Umbilical cord (tissue), 2 donors: ENCODE results near the gene DHRS1. TPM values are rescaled to one million over a fixed set of nuclear protein-coding genes. Genes with fewer than 3 reads are reported as not detected.

ENCODE experiments used
- DNase-seq: peaks from one replicate; pipeline ENCODE4 v3.0.0-alpha.2; 2015; ENCODE audit warnings: low spot score
- total RNA-seq: library from RNA; depleted of rRNA; stranded (reverse); fragments of >200 nt; gene quantifications from one replicate; pipeline ENCODE4 v1.2.3, GENCODE V29; 2014; ENCODE audit warnings: low replicate concordance; ENCODE audit not compliant: insufficient read depth

Gene DHRS1
- total RNA-seq, 1 donor from 2014 or later = 45.3 TPM

DNA sequence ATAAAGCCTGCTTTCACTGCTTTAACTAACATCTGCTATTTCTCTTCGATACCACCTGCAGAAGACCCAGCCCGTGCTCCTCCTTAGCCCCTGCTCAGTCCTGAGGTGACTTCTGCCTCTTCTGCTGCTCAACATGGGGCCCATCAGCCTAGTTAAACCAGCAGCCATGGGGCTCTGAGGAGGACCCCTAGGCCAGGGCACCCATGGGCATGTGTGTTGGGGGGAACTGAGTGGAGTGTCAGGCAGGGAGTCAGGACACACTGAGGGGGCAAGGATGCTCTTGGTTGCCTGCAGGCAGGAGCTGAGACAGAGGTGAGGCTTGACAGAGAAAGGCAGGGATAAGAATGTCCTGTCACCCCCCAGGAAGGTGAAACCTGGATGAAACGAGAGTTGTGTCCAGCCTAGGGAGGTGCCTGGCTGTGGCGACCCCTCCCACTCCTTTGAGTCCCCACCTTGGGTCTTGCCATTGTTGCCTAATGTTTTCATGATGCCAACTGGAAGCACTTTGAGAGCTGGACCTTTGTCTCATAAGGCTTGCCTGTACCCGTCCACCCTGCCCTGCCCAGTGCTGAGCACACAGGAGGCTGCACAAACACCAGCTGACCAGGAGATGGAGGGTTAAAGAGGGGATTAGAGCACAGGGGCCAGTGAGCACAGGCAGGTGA is 15.7 kb downstream of the DHRS1 start:
- DNase-seq = no peak

DNA sequence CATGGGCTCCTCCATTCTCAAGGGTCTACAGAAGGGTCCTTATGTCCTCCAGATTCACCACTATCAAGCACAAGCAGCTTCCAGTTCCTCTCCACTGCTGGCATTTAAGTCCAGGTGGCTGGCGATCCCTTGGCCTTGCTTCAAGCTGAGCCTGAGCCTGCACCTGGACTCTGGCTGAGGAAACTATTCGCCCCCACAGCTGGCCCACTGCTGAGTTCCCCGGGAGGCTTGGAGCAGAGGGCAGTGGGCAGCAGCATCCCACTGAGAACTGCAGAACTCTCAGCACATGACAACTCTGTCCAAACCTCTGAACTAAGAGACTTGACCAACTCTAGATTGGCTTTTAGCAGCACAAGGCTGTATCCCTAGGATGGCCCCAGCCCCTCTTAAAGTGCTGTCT is 16.8 kb downstream of the DHRS1 start:
- DNase-seq = no peak

- DNase-seq = no peak
These were observed 17.9 kb downstream of the DHRS1 start for GRCh38 chr14:24281636-24282035.

- DNase-seq = peak; percentile 40
These were observed 18.7 kb downstream of the DHRS1 start for GRCh38 chr14:24280797-24281460.

DNA sequence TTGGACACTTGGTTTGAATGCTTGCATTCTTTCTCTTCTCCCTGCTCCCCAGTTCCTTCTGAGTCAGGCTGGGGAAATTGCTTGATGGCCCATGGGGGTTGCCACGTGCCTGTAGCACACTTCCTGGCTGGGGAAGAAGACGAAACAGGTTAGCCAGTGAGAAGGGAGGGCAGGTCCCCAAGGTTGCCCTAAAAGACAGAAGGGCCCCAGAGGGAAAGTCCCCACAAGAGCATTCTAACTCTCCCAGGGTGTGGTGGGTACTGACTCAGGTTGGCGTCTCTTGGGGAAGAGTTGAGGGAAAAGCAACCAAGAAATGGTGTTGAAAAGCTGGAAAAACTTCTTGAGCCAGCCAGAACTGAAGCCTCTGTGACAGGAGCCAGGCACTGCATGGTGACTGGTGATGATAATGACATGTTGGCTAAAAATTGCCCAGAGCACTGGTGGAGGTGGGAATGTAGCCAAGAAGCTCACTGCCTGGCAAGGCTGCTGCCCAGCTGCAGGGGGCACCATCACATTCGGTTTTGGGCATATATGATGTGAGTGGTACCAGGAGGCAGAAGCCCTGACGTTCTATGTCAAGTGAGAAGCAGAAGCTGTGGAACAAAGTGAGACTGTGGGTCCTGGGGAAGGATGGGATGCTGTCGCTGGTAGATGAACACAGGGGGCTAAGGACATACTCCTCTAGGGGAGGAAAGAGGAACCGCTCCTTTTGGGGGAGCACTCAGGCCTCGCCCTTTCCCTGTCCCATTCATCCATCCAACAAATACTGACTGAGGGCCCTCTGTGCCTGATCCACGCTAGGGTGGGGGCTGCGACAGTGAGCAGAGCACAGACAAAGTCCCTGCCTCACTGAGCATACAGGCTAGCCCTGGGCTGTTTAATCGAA is 20.0 kb downstream of the DHRS1 start:
- DNase-seq = no peak

DNA sequence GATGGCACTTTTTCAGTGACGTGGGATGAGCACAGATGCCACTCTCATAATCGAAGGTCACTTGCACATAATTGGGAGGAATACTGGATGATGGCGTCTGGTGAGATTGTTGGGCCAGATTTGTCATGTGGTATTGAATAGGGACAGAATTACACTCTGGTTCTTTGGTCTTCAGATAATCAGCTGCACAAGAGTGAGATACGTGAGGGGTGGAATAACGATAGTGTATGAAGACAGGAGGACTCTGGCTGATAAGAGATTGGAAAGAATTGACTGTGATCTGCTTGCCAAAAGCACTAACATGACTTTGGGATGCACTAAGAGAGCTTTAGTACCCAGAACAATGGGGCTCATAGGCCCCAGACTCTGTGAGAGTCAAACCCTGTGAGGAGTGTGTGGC is 21.2 kb downstream of the DHRS1 start:
- DNase-seq = no peak

DNA sequence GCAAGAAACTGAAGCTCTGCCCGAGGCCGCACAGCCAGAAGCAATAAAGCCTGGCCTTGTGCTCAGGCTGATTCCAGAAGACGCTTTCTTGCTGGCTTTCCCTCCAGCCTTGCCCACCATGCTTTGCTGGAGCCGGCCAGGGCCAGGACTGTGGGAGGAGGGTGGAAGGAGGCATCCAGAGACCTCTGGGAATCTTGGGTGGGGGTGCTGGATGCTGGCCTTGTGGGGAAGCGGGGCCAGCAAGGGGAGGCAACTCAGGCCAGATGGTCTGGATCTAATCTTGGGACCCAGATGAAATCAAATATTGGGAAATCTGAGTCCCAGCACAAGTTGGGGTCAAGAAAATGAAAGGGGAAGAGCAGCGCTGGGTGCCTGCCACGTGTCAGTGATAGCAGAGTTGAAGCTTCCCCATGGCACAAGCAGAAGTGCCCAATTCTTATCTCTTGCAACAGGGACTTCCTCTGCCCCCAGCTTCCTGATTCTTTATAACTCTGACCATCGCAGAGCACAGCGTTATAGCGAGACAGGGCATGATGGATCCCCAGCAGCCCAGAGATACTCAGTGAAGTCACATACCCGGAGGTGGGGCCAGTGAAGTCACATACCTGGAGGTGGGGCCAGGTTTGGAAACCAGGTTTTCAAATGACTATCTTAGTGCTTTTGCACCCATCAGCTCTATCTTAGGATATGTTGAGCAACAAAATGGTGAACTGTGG is 21.8 kb downstream of the DHRS1 start:
- DNase-seq = no peak

- no peak for DNase-seq
These were observed 22.5 kb downstream of the DHRS1 start for GRCh38 chr14:24277071-24277470.

GRCh38 chr14:24274101-24274543 is 25.5 kb downstream of the DHRS1 start:
- no peak for DNase-seq

- no peak for DNase-seq
These were observed 26.1 kb downstream of the DHRS1 start for GRCh38 chr14:24273422-24273998.

GRCh38 chr14:24272467-24272866 is 27.1 kb downstream of the DHRS1 start:
- DNase-seq = peak; percentile 52

GRCh38 chr14:24271834-24272263 is 27.7 kb downstream of the DHRS1 start:
- no peak for DNase-seq

- DNase-seq = peak; percentile 91
These were observed 28.3 kb downstream of the DHRS1 start, which contains the start of gene RABGGTA for GRCh38 chr14:24271134-24271833. TSS of gene RABGGTA (minus strand) at chr14:24271597. CDS start at chr14:24271115, 482 bp downstream.

DNA sequence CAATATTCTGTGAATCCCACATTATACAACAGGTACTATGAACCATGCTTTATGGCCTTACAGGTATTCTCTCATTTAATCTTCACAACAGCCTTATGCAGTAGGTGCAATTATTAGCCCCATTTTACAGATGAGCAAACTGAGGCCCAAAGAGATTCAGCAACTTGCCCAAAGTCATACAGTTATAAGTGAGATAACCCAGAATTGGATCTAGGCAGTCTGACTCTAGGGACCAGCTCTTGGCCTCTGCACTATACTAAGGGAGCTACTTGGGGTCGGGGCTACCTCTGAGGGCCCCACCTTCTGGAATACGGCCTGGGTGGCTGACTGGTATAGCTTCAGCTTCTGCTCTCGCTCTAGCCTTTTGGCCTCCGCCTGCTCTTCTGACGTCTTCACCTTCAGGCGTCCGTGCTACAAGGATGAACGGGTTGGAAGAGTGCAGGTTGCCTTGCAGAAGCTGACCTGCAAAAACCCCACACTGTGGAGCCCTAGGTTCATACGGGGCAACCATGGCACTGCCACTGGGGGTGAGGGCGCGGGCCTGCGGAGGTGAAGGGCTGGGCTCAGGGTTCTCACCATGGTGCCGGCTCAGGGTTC is 28.9 kb downstream of the DHRS1 start:
- no peak for DNase-seq

DNA sequence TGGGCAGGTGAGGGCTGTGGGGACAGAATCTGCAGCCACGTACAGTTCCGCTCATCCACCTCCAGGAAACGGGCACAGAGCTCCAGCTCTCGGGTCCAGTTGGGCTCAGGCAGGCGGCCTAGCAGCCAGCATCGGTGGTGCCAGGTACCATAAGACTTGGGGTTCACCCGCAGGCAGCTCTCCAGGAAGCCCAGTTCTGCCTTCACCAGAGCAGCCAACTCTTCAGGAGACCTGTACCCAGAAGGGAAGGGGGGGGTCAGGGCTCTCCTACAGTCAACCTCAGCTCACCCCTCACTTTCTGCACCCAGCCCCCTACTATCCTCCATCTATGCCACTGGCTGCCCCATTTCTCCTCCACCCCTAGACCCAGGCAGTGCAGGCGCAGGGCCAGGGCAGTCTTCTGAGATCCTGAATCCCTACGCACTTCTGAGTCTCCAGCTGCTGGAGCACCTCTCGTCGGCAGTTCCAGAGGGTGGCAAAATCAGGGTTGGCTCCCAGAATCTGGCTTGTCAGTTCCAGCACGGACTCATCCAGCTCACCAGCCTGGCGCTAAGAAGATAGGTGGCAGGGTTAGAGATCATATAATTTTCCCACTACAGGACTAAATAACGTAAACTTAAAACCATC is 29.6 kb downstream of the DHRS1 start:
- no peak for DNase-seq

GRCh38 chr14:24269368-24269767 is 30.2 kb downstream of the DHRS1 start:
- DNase-seq = no peak

DNA sequence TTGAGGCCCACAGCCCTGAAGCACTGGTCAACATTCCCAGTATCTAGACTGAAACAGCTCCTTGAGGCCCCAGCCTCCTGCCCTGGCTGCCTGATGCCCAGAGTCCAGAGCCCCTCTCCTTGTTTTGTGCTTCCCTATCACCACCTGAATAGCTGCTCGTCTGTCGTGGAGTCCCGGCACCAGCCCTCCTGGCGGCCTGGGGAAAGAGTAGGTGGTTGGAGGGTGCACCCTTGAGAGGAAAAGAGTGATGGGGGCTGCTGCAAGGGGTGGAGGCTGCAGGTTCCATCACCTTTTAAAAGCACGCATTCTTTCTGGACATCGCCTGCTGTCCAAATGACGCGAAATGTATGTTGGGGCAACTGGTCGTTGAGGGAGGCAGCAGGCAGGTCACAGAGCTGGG is 31.4 kb downstream of the DHRS1 start:
- no peak for DNase-seq

DNA sequence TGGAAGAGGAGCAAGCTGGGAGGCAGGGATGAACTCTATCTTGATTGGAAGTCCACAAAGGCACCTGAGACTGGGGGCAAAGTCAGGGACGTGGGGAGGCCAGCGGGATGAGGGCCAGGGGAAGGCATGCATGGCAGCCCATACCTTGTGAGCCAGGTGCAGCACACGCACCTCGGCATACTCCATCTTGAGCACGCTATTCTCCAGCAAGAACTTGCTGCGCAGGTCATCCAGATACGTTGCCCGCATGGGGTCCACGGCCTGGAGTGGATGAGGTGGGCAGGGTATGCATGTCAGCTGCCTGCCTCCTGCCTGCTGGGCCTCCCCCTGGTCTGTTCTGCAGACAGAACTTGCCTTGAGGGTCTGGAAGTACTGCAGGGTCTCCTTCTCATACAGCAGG is 32.1 kb downstream of the DHRS1 start:
- DNase-seq = no peak

DNA sequence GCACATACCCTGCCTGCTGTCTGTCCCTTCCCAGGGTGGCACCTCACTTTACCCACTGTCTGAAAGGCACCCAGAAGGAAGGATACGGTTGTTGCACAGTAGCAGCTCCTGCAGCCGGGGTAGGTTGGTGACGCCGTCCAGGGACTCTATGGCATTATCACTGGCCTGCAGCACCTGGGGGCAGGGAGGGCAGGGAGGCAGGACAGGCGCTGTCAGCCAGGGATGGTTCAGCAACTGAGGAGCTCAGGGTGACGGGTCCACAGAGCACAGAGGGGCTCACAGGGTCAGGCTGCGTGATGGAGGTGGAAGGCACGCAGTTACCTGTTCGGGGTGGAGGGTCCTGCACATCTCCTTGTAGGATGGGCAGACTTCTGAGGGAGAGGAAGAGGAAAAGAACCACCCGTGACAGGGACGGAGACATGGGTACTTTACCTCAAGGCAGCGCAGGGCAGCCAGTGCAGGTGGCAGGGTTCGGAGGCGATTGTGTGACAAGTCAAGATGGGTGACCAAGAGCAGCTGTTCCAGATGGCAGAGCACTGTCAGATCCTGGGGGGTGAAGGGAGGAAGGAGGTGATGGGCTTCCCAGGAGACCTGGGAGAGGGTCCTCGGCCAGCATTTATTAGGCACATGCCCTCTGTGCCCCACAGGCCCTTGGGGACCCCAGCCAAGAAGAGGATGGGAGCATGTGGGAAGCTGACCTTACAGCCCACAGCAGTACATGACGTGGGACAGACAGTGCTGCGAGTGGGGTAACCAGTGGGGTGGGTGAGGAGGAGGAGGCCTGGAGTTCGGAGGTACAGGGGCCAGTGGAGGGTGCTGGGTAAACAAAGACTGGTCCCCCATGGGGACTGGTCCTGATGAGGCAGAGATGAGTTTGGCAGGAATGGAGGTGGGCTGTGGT is 33.0 kb downstream of the DHRS1 start:
- DNase-seq = no peak
